ENCODE data around the gene VILL. TPM values are rescaled to one million over a fixed set of nuclear protein-coding genes. Genes with fewer than 3 reads are reported as not detected.
"Not testable (repeated sequence)": the region's sequence is repeated elsewhere in the genome, so short reads cannot be mapped to it uniquely, and the experiment has no call there.

VILL gene
- total RNA-seq, 2 donors from 2014 or later: 6.1 to 6.2 TPM

GRCh38 chr3:38022896-38023709 is 32.5 kb downstream of the VILL start:
- no peak for ATAC-seq
- intact Hi-C loops (cut with DNase I): no loop called here
- DNase-seq: no peak

GRCh38 chr3:38026856-38027255 is 36.3 kb downstream of the VILL start:
- intact Hi-C loops (cut with DNase I): no loop called here
- ATAC-seq: no peak
- DNase-seq: no peak

DNA sequence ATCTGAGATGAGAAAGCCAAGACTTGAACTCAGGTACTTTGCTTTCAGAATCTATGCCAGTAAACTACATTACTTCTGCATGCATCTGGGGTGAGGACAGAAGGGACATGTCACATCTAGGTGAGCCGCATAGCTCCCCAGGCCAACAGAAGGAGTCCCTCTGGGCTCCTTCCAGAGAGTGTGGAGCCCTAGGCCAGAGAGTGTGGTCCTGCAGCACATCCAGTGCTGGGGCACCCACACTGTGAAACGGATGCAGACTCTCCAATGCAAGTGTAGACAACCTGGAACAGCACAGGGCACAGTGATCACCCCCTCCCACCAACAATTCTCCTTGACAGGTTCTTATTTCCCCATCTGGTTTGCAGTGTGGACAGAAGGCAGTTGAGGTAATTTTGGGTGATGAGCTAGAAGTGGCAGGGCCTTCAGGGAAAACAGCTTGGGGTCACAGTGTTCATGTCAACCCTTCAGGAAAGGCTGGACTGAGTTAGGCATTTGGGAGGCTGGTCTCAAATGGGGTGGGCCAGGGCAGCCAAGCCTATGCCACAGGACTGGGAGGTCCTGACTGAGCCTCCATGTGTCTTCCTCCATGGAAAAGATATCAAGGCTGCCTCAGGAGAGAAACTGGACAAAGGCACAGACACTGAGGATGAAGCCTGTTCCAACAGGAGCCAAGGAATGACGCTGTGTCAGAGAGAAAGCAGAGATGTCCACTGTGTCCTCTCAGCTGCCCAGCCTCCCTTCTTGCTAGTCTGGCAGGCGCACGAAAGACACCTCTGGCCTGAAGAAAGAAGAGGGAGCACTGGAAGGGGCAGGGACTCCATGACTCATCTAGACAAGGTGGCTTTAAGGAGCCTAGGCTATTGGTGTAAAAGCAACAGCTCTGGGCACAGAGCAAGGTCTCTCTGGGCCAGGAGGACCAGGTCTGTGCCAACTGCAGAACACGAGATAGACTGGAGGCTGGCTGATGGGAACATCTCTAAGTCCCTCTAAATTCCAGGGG is 37.2 kb downstream of the VILL start:
- DNase-seq (no peak), ATAC-seq (no peak)
- intact Hi-C loops (cut with DNase I): no loop called here

GRCh38 chr3:38028621-38029361 is 38.2 kb downstream of the VILL start:
- intact Hi-C loops (cut with DNase I): no loop called here
- DNase-seq (no peak), ATAC-seq (peak in 1 of 2 donors; percentile 1)

- intact Hi-C loops (cut with DNase I): no loop called here
- ATAC-seq (peak; percentile 53 to 64), DNase-seq (peak; percentile 87)
Observed at GRCh38 chr3:38029400-38030125, 39.0 kb downstream of the VILL start, which contains the start of gene PLCD1. Gene PLCD1 (minus strand): TSS chr3:38029642. CDS start chr3:38029539, 103 bp downstream.

- DNase-seq (no peak), ATAC-seq (no peak)
- intact Hi-C loops (cut with DNase I): no loop called here
Observed at GRCh38 chr3:38030126-38031021, 39.8 kb downstream of the VILL start.

DNA sequence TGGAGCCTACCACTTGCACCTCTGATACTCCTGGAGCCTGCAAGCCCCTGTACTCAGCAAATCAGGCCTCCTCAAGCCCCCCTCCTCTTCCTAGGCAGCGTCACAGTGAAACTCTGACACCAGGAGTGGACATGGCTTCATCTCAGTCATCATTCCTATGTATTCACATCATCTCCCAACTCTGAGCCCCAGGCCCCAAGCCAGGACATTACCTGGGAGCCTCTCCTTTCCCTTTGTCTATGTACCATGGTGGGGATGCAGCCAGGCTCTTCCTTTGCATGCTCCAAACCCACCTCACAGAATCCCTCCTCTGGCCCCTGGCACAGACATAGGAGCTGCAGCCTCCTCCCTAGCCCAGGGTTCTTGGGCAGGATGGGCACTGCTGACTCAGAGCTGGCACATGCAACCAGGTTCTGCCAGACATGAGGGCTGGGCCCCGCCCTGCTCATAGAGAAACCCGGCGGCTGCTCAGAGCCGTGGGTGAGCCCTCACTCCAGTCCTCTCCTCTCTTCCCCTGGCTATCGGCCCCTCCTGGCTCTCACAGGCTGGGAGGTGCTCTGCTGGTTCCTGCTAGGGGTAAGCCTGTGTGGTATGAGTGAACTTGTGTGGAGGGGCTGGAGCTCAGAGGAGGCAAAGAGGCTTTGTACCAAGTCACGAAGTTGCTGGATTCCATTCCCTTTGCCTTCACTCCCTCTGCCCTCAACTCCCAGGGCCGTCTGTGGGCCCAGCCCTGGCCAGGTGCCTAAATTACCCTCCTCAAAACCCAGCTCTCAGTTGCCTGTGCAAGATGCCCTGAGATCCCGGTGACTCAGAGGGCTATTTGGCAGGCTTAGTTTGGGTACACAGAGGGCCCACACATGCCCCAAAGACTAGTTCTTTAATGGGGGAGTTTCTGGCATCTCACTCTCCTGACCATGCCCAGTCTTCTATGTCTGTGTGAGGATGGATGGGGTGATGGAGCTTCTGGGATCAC is 40.7 kb downstream of the VILL start:
- peak in 1 of 2 donors; percentile 80 for ATAC-seq
- DNase-seq: peak; percentile 71

DNA sequence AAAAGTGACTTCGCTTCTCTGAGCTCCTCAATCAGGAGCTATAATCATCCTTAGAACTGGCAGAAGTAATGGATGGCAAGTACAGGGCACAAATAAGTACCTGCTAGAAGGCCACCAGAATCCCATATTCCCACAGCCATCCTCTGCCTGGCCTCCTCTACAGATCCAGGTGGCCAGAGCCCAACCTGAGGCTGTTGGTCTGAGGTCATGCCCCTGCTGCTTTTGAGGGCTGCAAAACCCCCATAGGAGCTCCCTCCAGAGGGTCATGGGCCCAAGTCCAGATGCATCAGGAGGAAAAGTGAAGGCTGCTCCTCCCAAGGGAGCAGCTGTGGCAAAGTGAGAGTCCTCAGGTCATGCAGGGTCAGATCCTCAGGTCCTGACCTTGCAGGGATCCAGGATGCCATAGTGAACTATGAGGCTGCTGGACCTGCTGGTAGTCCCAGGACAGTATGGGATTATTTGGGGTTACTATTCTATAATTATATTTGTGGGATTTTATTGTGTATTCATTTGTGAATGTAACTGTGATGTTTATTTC is 41.8 kb downstream of the VILL start:
- intact Hi-C loops (cut with DNase I): no loop called here
- no peak for DNase-seq

More for the DNA sequence above, 40.7 kb downstream of the VILL start:
- intact Hi-C loops (cut with DNase I): no loop called here

DNA sequence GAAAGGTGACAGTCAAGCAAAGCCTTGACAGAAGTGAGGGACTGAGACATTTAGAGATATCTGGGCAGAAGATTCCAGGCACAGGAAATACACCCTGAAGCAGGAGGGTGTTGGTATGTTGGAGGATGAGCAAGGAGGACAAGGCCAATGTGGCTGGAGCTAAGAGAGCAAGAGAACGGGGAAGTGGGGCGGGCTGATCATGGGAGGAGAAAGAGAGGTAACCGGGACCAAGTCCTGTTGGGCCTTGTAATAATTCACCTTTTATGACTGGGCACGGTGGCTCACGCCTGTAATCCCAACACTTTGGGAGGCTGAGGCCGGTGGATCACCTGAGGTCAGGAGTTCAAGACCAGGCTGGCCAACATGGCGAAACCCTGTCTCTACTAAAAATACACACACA is 43.0 kb downstream of the VILL start:
- intact Hi-C loops (cut with DNase I); ATAC-seq; DNase-seq: not testable (repeated sequence)

More for the DNA sequence above, 41.8 kb downstream of the VILL start:
- no peak for ATAC-seq

DNA sequence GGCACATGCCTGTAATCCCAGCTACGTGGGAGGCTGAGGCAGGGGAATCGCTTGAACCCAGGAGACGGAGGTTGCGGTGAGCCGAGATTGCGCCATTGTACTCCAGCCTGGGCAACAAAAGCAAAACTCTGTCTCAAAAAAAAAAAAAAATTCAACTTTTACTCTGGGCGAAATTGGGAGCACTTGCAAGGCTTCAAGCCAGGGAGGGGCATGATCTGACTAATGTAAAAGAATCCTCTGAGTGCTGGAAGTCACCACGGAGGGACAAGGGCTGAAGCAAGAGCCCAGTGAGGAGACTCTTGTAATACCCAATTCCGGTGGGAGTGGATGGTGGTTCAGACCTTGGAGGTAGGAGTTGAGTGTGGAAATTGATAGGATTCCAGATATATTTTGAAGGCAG is 43.7 kb downstream of the VILL start:
- DNase-seq; intact Hi-C loops (cut with DNase I); ATAC-seq: not testable (repeated sequence)

DNA sequence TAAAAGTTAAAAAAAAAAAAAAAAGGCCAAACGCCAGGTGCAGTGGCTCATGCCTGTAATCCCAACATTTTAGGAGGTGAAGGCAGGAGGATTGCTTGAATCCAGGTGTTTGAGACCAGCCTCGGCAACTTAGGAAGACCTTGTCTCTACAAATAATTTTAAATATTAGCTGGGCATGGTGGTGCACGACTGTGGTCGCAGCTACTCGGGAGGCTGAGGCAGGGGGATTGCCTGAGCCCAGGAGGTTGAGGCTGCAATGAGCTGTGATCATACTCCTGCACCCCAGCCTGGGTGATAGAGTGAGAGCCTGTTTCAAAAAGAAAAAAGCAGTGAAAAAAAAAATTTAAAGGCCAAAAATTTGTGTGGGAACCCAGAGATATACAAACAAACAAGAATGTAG is 45.7 kb downstream of the VILL start:
- ATAC-seq (no peak), DNase-seq (no peak)
- intact Hi-C loops (cut with DNase I): no loop called here

GRCh38 chr3:38036906-38037305 is 46.3 kb downstream of the VILL start:
- DNase-seq (no peak), ATAC-seq (no peak)
- intact Hi-C loops (cut with DNase I): no loop called here

- DNase-seq (no peak), ATAC-seq (no peak)
- intact Hi-C loops (cut with DNase I): no loop called here
Observed at GRCh38 chr3:38038447-38038911, 47.9 kb downstream of the VILL start.

DNA sequence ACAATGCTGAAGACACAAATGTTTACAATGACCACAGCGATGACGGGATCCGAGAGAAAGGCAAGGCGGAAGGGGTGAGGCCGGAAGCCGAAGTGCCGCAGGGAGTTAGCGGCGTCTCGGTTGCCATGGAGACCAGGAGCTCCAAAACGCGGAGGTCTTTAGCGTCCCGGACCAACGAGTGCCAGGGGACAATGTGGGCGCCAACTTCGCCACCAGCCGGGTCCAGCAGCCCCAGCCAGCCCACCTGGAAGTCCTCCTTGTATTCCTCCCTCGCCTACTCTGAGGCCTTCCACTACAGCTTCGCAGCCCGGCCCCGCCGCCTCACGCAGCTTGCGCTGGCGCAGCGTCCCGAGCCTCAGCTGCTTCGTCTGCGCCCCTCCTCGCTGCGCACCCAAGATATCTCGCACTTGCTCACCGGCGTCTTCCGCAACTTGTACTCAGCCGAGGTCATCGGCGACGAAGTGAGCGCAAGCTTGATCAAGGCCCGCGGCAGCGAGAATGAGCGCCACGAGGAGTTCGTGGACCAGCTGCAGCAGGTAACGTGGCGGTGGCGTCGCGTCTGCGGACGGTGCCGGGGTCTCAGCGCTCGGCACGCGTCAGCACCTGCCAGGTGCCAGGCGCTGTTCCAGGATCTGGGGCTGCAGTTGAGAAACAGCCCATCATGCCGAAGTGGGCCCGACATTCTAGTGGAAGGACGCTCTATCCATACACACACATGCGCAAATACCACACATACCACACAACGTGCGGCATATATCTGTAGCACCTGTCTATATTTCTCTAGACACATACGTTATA is 48.7 kb downstream of the VILL start, which contains the start of gene DLEC1:
DLEC1 (plus strand) TSS at position 108 of the 798 bp plus-strand sequence; CDS start at position 126, 18 bp downstream.
- intact Hi-C loops (cut with DNase I): no loop called here
- ATAC-seq (peak; percentile 77 to 83), DNase-seq (peak; percentile 85)

DNA sequence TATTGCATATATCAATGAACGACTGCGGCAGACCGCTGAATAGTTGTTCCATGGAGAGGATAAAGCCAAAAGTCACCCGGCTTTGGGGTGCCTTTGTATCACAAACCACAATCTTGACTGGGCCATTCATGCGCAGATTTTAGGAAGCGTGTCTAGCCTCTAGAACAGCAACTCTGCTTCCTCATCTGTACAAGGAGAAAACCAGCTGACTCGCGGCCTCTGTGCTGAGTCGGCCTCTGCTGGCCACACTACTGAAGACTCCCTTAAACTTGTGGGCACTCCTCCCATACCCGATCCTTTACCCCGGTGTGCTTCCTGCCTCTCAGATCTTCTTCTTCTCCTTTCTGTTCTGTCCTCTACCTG is 49.3 kb downstream of the VILL start:
- peak; percentile 70 for DNase-seq
- ATAC-seq: peak; percentile 90 to 94
- intact Hi-C loops (cut with DNase I): no loop called here
